ENCODE results near the gene PDPN.
A peak's percentile ranks its signal among the peaks of the same experiment; 100 is the strongest.
"Not testable (repeated sequence)": the region's sequence is repeated elsewhere in the genome, so short reads cannot be mapped to it uniquely, and the experiment has no call there.

Gene PDPN

GRCh38 chr1:13583595-13583965, at the start of gene PDPN:
Gene PDPN, plus strand, starts transcription at chr1:13583832. Its CDS starts 202 bp downstream, at chr1:13584034.
- DNase-seq, result no peak

GRCh38 chr1:13535227-13535626, 48.4 kb upstream of the PDPN start:
- DNase-seq, result no peak

- DNase-seq, result no peak
These were observed 47.1 kb upstream of the PDPN start for GRCh38 chr1:13536571-13536970.

- DNase-seq, result no peak
These were observed 44.8 kb upstream of the PDPN start for GRCh38 chr1:13538832-13539231.

GRCh38 chr1:13539683-13540082, 43.9 kb upstream of the PDPN start:
- DNase-seq, result no peak

- no peak for DNase-seq
These were observed 42.8 kb upstream of the PDPN start for GRCh38 chr1:13540866-13541265.

GRCh38 chr1:13541435-13542215, 42.0 kb upstream of the PDPN start:
- DNase-seq, result no peak

- peak; percentile 2 to 3 for DNase-seq
These were observed 40.0 kb upstream of the PDPN start for GRCh38 chr1:13543451-13544220.

GRCh38 chr1:13544221-13544556, 39.4 kb upstream of the PDPN start:
- DNase-seq, result no peak

GRCh38 chr1:13546791-13547190, 36.8 kb upstream of the PDPN start:
- DNase-seq, result no peak

- no peak for DNase-seq
These were observed 35.4 kb upstream of the PDPN start for GRCh38 chr1:13548281-13548680.

- no peak for DNase-seq
These were observed 34.6 kb upstream of the PDPN start for GRCh38 chr1:13549021-13549420.

GRCh38 chr1:13549521-13549920, 34.1 kb upstream of the PDPN start:
- DNase-seq, result no peak

GRCh38 chr1:13550663-13551062, 33.0 kb upstream of the PDPN start:
- no peak for DNase-seq

GRCh38 chr1:13554798-13555197, 28.8 kb upstream of the PDPN start:
- DNase-seq, result no peak

- DNase-seq, result no peak
These were observed 27.3 kb upstream of the PDPN start for GRCh38 chr1:13556224-13556764.

- DNase-seq, result no peak
These were observed 23.1 kb upstream of the PDPN start for GRCh38 chr1:13560541-13560940.

- not testable (repeated sequence) for DNase-seq
These were observed 20.7 kb upstream of the PDPN start for GRCh38 chr1:13562981-13563380.

- DNase-seq, result no peak
These were observed 19.6 kb upstream of the PDPN start for GRCh38 chr1:13564073-13564472.

GRCh38 chr1:13570435-13570834, 13.2 kb upstream of the PDPN start:
- not testable (repeated sequence) for DNase-seq

- DNase-seq, result peak in 1 of 2 donors; percentile 14
These were observed 12.7 kb upstream of the PDPN start for GRCh38 chr1:13570924-13571323.

GRCh38 chr1:13573586-13573985, 10.0 kb upstream of the PDPN start:
- DNase-seq, result no peak

- DNase-seq, result no peak
These were observed 6.7 kb upstream of the PDPN start for GRCh38 chr1:13576926-13577325.

GRCh38 chr1:13577846-13578245, 5.8 kb upstream of the PDPN start:
- DNase-seq, result no peak
